ENCODE data around the gene EHMT1. TPM values are rescaled to one million over a fixed set of nuclear protein-coding genes. Genes with fewer than 3 reads are reported as not detected.
"Not testable (repeated sequence)": the region's sequence is repeated elsewhere in the genome, so short reads cannot be mapped to it uniquely, and the experiment has no call there.

Gene EHMT1
- polyA plus RNA-seq, 3 donors, result 67.8 to 78.8 (median 76.3) TPM

- DNase-seq (ENCODE audit: extremely low read depth in 1 of 11, low read depth in 9 of 11, low spot score in 4 of 11), result no peak
These were observed 82.1 kb downstream of the EHMT1 start for GRCh38 chr9:137700911-137701310.

GRCh38 chr9:137702615-137703379 is 84.0 kb downstream of the EHMT1 start:
- DNase-seq (ENCODE audit: extremely low read depth in 1 of 11, low read depth in 9 of 11, low spot score in 4 of 11), result no peak

DNA sequence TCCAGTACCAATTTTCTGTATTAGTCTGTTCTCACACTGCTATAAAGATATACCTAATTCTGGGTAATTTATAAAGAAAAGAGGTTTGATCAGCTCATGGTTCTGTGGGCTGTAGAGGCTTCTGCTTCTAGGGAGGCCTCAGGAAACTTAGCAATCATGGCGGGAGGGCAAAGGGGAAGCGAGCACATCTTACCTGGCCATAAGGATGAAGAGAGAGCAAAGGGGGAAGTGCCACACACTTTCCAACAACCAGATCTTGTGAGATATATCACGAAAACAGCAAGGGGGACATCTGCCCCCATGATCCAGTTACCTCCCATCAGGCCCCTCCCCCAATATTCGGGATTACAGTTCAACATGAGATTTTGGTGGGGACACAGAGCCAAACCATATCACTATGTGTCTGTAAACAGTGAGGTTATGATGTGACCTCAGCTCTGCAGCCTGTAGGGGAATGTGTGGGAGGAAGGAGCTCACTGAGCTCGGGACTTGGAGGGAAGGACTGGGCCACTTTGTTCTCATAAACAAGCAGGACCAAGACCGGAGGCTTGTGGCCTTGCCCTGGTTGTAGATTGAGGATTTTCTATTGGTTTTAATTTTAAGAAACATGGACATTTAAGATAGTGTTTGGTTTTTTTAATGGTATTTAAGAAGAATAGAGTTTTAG is 85.2 kb downstream of the EHMT1 start:
- no peak for DNase-seq (ENCODE audit: extremely low read depth in 1 of 11, low read depth in 9 of 11, low spot score in 4 of 11)

DNA sequence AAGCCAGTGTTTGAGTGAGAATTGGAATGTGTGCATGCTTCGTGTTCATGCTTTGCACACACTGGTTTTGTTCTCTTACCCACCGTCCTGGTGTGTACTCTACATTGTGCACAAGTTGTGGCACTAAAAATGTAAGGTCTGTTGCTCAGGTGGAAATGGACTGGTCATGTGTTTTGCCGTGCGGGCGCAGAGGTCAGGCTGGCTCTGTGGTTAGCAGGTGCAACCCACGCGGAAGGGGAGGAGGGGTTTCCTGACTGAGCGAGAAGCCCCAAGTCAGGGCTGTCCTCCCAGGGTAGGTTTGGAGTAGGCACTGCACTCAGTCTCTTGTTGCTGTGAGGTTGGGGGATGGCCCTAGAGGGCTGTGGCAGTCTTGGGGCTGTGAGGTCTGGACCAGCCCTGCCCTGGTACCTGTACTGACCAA is 86.6 kb downstream of the EHMT1 start:
- DNase-seq (ENCODE audit: extremely low read depth in 1 of 11, low read depth in 9 of 11, low spot score in 4 of 11), result no peak

DNA sequence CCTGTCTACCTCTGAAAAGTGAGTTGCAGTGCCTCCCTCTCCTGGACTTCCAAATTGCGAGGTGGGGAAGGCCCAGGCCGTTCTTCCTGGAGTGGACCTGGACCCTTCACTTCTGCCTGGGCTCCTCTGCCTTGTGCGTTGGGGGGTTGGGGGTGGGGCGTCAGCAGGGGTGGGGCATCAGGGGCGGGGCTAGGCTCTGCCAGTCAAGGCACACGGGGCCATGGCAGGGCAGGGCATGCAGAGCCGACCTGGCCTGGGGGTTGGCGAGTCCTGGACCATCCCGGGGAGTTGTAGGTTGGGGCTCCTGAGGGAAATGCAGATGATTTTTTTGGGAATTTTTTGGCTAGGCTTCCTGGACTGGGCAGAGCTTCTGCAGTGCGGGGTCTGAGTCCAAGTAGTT is 87.1 kb downstream of the EHMT1 start:
- DNase-seq (ENCODE audit: extremely low read depth in 1 of 11, low read depth in 9 of 11, low spot score in 4 of 11), result no peak

- DNase-seq (ENCODE audit: extremely low read depth in 1 of 11, low read depth in 9 of 11, low spot score in 4 of 11), result no peak
These were observed 88.6 kb downstream of the EHMT1 start for GRCh38 chr9:137707361-137707760.

DNA sequence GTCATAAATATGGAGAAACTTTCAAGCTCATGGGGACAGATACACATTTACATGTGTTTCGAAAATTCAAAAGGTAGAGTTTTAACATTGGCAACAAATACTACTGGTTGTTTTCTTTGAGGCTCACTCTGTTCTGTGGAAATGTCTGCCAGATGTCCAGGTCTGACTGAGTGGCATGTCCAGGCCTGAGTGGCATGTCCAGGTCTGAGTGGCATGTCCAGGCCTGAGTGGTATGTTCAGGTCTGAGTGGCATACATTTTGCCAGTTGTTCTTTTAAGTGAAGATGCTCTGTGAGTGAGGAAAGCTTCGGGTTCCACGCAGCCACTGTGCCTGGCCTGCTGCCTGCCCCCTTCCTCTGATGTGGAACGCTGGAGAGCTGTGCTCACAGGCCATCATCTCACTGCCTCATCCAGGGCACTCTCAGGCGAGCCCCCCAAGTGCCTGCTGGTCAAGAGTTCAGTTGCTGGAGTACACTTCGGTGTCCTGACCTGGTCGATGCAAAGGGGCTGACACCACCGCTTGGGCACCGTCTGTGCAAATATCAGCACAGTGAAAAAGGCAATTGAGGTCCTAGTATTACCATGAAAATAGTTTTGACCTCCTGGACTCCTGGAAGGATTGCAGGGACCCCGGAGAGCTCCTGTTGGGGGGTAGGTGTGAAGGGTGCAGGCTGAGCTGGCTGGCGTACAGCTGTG is 89.9 kb downstream of the EHMT1 start:
- no peak for DNase-seq (ENCODE audit: extremely low read depth in 1 of 11, low read depth in 9 of 11, low spot score in 4 of 11)

- DNase-seq (ENCODE audit: extremely low read depth in 1 of 11, low read depth in 9 of 11, low spot score in 4 of 11), result no peak
These were observed 90.8 kb downstream of the EHMT1 start for GRCh38 chr9:137709411-137710101.

- DNase-seq (ENCODE audit: extremely low read depth in 1 of 11, low read depth in 9 of 11, low spot score in 4 of 11), result peak in 10 of 11 donors; percentile 21 to 77 (median 46)
These were observed 91.9 kb downstream of the EHMT1 start for GRCh38 chr9:137710704-137711103.

DNA sequence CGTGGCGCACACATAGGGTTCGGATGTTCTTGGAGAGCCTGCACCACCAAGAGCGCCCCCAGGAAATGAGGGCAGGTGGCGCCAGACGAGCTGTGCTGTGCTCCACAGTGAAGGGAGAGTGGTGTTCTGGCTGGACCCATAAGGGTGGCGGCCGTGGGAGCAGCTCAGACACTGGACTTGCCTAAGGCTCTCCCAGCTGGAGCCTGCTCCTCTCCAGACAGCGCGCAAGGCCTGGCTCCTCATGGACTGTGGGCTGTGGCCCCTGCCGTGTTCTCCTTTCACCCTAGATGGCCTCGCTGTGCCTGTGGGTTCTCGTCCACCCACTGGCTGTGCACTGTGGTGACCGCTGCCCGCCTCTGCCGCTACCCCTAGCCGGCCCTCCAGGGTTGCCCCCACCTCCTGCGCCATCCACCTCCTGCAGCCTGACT is 92.9 kb downstream of the EHMT1 start:
- DNase-seq (ENCODE audit: extremely low read depth in 1 of 11, low read depth in 9 of 11, low spot score in 4 of 11), result no peak

DNA sequence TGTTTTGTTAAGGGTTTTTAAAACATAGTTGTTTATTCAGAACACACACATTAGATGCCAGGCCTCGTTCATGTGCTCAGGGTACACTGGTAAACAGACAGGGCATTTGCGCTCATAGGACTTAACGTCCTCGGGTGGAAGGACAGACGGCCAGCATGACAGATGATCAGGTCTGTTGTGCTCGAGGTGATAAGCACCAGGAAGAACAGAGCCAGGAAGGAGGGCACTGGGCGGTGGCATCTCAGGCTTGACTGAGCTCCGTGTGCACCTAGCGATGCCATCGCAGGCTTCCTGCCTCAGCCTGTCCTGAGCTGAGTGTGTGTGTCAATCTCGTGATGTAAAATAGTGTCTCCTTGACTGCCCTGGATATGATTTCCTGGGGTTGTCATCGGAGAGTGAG is 96.5 kb downstream of the EHMT1 start:
- no peak for DNase-seq (ENCODE audit: extremely low read depth in 1 of 11, low read depth in 9 of 11, low spot score in 4 of 11)

DNA sequence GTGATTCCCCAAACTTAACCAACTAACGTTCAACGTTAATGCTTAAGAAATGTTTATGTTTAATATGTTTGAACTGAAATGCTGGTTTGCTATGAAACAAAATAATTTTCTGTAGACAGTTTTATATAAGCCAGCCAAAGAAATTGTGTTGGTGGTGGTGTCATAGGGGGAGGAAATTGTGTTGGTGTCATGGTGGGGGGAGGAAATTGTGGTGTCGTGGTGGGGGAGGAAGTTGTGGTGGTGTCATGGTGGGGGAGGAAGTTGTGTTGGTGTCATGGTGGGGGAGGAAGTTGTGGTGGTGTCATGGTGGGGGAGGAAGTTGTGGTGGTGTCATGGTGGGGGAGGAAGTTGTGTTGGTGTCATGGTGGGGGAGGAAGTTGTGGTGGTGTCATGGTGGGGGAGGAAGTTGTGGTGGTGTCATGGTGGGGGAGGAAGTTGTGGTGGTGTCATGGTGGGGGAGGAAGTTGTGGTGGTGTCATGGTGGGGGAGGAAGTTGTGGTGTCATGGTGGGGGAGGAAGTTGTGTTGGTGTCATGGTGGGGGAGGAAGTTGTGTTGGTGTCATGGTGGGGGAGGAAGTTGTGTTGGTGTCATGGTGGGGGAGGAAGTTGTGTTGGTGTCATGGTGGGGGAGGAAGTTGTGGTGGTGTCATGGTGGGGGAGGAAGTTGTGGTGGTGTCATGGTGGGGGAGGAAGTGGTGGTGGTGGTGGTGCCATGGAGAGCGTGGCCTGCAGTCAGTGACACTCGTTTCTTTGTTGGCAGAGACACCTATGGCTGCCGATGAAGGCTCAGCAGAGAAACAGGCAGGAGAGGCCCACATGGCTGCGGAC is 97.3 kb downstream of the EHMT1 start:
- DNase-seq (ENCODE audit: extremely low read depth in 1 of 11, low read depth in 9 of 11, low spot score in 4 of 11), result not testable (repeated sequence)

DNA sequence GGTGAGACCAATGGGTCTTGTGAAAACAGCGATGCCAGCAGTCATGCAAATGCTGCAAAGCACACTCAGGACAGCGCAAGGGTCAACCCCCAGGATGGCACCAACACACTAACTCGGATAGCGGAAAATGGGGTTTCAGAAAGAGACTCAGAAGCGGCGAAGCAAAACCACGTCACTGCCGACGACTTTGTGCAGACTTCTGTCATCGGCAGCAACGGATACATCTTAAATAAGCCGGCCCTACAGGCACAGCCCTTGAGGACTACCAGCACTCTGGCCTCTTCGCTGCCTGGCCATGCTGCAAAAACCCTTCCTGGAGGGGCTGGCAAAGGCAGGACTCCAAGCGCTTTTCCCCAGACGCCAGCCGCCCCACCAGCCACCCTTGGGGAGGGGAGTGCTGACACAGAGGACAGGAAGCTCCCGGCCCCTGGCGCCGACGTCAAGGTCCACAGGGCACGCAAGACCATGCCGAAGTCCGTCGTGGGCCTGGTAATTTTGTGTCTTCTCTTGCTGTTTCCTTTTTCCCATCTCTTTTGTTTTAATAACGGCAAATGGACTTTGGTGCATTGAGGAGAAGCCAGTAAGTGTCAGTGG is 98.0 kb downstream of the EHMT1 start:
- DNase-seq (ENCODE audit: extremely low read depth in 1 of 11, low read depth in 9 of 11, low spot score in 4 of 11), result no peak

DNA sequence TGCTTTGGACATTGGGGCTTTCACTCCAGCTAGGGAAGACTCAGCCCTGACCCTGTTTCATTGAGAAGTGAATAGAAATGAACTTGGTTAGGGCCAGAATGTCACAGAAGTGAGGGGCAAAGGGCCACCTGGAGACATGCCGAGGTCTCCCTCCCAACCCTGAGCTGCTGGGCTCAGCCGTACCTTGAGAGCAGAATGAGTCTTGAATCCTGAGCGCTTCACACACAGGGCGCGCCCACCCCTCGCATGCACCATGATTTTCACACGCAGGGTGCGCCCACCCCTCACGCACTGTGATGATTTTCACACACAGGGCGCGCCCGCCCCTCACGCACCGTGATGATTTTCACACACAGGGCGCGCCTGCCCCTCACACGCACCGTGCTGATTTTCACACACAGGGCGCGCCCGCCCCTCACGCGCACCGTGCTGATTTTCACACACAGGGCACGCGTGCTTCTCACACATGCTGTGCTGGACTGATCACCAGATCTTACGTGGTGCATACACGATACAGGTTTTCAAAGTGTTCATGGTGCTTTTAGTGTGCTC is 99.0 kb downstream of the EHMT1 start:
- no peak for DNase-seq (ENCODE audit: extremely low read depth in 1 of 11, low read depth in 9 of 11, low spot score in 4 of 11)

DNA sequence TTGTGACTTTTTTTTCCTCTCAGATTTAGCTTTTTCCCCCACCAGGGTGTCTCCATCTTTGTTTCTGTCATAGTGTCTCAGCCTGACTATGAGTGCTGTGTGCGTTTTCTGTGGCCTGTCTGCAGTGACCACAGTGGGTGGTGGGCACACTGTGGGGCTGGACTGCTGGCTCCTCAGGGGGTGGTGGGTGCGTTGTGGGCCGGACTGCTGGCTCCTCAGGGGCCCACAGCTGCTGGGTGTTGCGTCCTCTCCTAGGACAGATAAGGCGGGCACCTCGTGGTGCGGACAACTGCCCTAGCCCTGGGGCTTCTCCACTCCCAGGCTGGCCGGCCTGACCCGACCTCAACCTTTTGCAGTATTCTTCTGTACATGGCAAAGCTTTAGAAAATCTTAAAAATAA is 100.4 kb downstream of the EHMT1 start:
- no peak for DNase-seq (ENCODE audit: extremely low read depth in 1 of 11, low read depth in 9 of 11, low spot score in 4 of 11)

DNA sequence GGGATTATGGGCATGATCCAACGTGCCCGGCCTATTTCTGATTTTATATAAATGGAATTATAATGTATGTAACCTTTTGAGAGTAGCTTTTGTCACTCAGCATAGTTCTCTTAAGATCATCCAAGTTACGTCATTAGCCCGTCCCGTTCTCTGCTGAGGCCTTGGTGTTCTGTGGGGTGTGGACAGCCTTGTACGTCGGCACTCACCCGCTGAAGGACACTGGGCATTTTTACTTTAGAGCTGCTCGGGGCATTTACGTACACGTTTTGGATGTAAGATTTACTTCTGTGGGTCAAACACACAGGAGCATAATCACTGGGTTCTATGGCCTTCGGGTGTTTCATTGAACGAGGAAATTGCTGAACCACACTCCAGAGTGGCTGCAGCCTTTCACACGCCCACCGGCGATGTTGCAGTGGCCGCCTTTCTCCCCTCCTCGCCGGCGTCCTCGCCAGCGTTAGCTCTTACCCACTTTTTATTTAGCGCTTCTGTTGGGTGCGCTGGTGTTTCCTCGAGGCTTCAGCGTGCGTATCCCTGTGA is 101.8 kb downstream of the EHMT1 start:
- no peak for DNase-seq (ENCODE audit: extremely low read depth in 1 of 11, low read depth in 9 of 11, low spot score in 4 of 11)

DNA sequence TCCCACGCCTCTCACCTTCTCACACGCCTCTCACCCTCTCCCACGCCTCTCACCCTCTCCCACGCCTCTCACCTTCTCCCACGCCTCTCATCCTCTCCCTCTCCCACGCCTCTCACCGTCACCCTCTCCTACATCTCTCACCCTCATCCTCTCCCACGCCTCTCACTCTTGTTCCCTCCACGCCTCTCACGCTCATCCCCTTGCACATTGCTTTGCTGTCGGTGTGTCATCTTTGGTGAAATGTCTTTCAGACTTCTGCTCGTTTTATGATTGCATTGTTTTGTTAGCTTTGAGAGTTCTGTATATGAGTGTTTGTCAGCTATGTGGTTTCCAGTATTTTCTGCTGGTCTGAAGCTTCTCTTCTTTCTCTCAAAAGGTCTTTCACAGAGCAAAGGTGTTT is 102.7 kb downstream of the EHMT1 start:
- no peak for DNase-seq (ENCODE audit: extremely low read depth in 1 of 11, low read depth in 9 of 11, low spot score in 4 of 11)

DNA sequence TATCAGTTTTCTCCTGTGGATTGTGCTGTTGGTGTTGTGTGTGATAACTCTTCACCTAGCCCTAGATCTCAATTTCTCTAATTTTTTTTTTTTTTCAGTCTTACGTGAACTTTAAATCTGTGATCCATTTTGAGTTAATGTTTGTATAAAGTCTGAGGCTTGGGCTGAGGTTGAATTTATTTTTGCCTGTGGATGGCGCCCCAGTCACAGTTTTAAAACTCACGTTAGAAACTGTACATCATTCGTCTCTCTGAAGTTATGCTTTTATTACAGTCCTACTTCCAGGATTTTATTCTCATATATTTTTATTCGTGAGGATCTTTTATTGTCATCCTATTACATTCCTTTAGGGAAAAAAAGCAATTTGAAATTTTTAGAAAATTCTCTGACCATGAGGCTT is 103.1 kb downstream of the EHMT1 start:
- DNase-seq (ENCODE audit: extremely low read depth in 1 of 11, low read depth in 9 of 11, low spot score in 4 of 11), result no peak

All from renal cortex interstitium (tissue), 11 donors.